GM19193 (cell line): Measurements from ENCODE around the gene ANO8.

ENCODE experiments used
- POLR2A ChIP-seq: IDR thresholded peaks from 4 replicates; pipeline ENCODE4 v1.6.1; 2011; ENCODE audit not compliant: insufficient read depth, insufficient read length; ENCODE audit errors: extremely low read depth

ANO8 gene

GRCh38 chr19:17334414-17335409 lies at the start of gene ANO8:
Gene ANO8 (minus strand): TSS chr19:17334855. CDS start chr19:17334670, 185 bp downstream.
- no peak for TF ChIP-seq POLR2A

GRCh38 chr19:17380426-17381138 lies 45.9 kb upstream of the ANO8 start:
- TF ChIP-seq POLR2A = no peak

- no peak for TF ChIP-seq POLR2A
Observed at GRCh38 chr19:17379221-17379631, 44.6 kb upstream of the ANO8 start.

GRCh38 chr19:17378271-17378670 lies 43.6 kb upstream of the ANO8 start:
- TF ChIP-seq POLR2A = no peak

GRCh38 chr19:17376935-17377600 lies 42.4 kb upstream of the ANO8 start, which contains the start of gene PLVAP:
Gene PLVAP (minus strand): TSS chr19:17377342. CDS start chr19:17377288, 54 bp downstream.
- no peak for TF ChIP-seq POLR2A

GRCh38 chr19:17370026-17370587 lies 35.5 kb upstream of the ANO8 start:
- no peak for TF ChIP-seq POLR2A

DNA sequence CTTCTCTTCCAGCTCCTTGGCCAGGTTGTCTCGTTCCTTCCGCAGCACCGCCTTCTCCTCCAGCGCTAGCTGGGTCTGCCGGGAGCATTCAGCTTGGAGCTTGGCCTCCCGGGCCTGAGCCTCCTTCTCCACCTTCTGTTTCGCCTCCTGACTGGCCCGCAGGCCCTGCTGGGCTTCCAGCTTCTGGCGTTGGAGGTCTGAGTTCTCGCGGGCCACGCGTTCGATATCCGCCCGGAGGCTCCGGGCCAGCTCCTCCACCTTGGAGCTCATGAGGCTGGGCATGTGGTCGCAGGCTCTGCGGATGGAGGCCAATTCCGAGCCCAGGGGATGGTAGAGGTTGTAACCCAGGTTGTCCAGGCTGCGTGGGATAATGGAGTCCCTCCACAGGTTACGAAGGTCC lies 30.7 kb upstream of the ANO8 start:
- TF ChIP-seq POLR2A = no peak

DNA sequence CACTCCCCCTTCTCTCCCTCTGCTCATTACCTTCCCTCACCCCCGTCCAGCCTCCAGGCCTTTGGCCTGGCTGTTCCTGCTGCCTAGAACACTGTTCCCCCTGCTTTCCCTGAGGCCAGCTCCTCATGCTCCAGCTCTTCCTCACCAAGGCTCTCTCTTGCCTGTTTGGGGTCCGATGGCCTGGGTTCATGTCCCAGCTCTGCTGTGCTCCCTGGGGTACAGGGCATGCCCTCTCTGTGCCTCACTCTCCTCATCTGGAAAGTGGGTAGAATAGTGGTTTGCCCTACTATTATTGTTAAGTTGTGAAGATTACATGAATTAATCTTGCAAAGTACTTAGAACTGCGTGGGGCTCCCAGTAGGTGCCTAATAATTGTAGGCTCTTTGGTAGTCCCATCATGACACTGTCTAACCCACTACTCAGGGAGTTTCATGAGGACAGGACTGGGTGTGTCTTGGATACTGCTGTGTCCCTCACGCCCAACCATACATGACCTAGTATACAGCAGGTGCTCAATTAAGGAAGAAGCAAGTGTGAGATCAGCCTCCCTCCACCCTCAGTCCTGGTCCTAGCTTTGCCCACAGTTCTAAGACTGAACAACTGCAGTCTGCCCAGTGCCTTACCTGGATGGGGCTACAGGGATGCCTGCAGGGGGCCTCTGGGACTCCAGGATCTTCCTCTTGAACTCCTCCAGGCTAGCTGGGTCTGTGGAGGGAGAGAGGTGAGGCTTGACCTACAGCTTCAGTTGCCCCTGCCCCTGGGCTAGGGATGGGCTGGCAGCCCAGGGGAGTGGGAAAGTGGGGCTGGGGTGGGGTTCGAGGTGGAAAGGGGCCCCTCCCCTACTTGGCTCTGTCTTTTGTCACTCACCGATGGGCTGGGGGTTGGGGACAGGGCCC lies 25.5 kb upstream of the ANO8 start:
- no peak for TF ChIP-seq POLR2A

GRCh38 chr19:17358395-17358794 lies 23.7 kb upstream of the ANO8 start:
- TF ChIP-seq POLR2A = no peak

- no peak for TF ChIP-seq POLR2A
Observed at GRCh38 chr19:17357724-17358123, 23.1 kb upstream of the ANO8 start.

GRCh38 chr19:17357078-17357666 lies 22.5 kb upstream of the ANO8 start:
- no peak for TF ChIP-seq POLR2A

GRCh38 chr19:17353386-17353785 lies 18.7 kb upstream of the ANO8 start:
- TF ChIP-seq POLR2A = no peak

DNA sequence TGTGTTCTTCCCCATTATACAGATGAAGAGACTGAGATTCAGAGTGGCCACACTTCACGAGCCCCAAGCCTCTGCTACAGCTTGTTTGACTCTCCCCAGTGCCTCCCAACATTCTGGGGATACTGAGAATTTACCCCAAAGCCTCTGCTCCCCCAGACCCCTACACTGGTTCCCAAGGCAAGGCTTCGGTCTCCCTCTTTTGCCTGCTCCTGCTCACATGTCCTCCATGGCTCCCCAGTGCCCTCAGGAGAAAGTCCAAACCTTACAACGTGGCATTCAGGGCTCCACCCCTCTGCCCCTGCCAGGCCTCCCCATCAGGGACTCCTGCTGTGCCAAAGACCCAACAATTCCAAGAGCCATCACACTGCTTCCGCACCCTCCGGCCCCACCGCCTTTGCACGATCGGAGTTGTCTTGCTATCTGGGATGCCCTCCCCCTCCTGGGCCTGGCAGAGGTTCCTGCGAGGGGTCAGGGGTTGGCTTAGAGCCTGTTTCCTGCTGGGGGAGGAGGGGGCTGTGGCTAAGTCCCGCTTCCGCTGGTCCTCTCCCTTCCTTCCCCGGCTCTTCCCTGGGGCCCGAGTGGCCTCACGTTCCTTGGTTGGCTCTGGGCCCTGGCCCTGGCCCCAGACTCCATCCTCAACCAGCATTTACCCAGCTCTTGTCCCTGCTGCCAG lies 18.1 kb upstream of the ANO8 start:
- TF ChIP-seq POLR2A = no peak
